Endothelial cell (in vitro differentiated cells): ENCODE data around the gene PCGF5. TPM values are rescaled to one million over a fixed set of nuclear protein-coding genes. Genes with fewer than 3 reads are reported as not detected.

Experiments
- DNase-seq: peaks from one replicate; pipeline ENCODE4 v3.0.0; 2021; ENCODE audit warnings: low spot score
- H3K27ac Mint-ChIP-seq: one replicate; pipeline ENCODE4 v1.8.0; 2021; ENCODE audit warnings: mixed read lengths, inconsistent platforms; ENCODE audit not compliant: unreplicated experiment
- H3K27me3 Mint-ChIP-seq: one replicate; pipeline ENCODE4 v1.8.0; 2021; ENCODE audit warnings: mild to moderate bottlenecking, moderate library complexity, mixed read lengths, inconsistent platforms; ENCODE audit not compliant: unreplicated experiment
- H3K36me3 Mint-ChIP-seq: one replicate; pipeline ENCODE4 v1.8.0; 2021; ENCODE audit warnings: mild to moderate bottlenecking, low read depth, mixed read lengths, inconsistent platforms; ENCODE audit not compliant: unreplicated experiment
- H3K4me1 Mint-ChIP-seq: one replicate; pipeline ENCODE4 v1.8.0; 2021; ENCODE audit warnings: mild to moderate bottlenecking, mixed read lengths, inconsistent platforms; ENCODE audit not compliant: unreplicated experiment
- H3K4me3 Mint-ChIP-seq: one replicate; pipeline ENCODE4 v1.8.0; 2021; ENCODE audit warnings: mild to moderate bottlenecking, mixed read lengths, inconsistent platforms; ENCODE audit not compliant: unreplicated experiment
- H3K9me3 Mint-ChIP-seq: one replicate; pipeline ENCODE4 v1.8.0; 2021; ENCODE audit warnings: mixed read lengths, inconsistent platforms; ENCODE audit not compliant: unreplicated experiment
- CTCF ChIP-seq: fragments of 200-600 bp; sonication (generic); IDR thresholded peaks from one replicate; pipeline ENCODE4 v1.5.0; 2021; ENCODE audit warnings: antibody characterized with exemption; ENCODE audit not compliant: unreplicated experiment
- total RNA-seq: library from RNA; stranded (reverse); fragmentation: NEBNext Ultra II Directional; extraction: Animal tissue kit (Norgen Biotek cat#: 25700); gene quantifications from one replicate; pipeline ENCODE4 v1.2.1, GENCODE V29; 2021; ENCODE audit not compliant: unreplicated experiment

Gene PCGF5
- total RNA-seq, 1 donor from 2014 or later, result 21.5 TPM

- H3K36me3 Mint-ChIP-seq, result no peaks in the 10 kb centered on the region
- DNase-seq, result no peak
- H3K27me3 Mint-ChIP-seq, result no peaks in the 10 kb centered on the region
- no peaks in the 10 kb centered on the region for H3K9me3 Mint-ChIP-seq
- no peak overlapping the region for H3K4me3 Mint-ChIP-seq
- H3K4me1 Mint-ChIP-seq, result peaks cover 16% of the 10 kb centered on the region
- TF ChIP-seq CTCF, result no peak
- H3K27ac Mint-ChIP-seq, result no peak overlapping the region
These were observed 11.8 kb upstream of the PCGF5 start for GRCh38 chr10:91208642-91209041.

GRCh38 chr10:91210014-91210413 lies 10.4 kb upstream of the PCGF5 start:
- DNase-seq, result no peak
- no peaks in the 10 kb centered on the region for H3K9me3 Mint-ChIP-seq
- H3K36me3 Mint-ChIP-seq, result no peaks in the 10 kb centered on the region
- TF ChIP-seq CTCF, result no peak
- no peaks in the 10 kb centered on the region for H3K27me3 Mint-ChIP-seq
- H3K4me1 Mint-ChIP-seq, result peaks cover 16% of the 10 kb centered on the region
- H3K4me3 Mint-ChIP-seq, result no peak overlapping the region
- H3K27ac Mint-ChIP-seq, result no peak overlapping the region

- no peak overlapping the region for H3K4me3 Mint-ChIP-seq
- H3K36me3 Mint-ChIP-seq, result no peaks in the 10 kb centered on the region
- H3K9me3 Mint-ChIP-seq, result no peaks in the 10 kb centered on the region
- no peaks in the 10 kb centered on the region for H3K27me3 Mint-ChIP-seq
- TF ChIP-seq CTCF, result no peak
- peaks cover 16% of the 10 kb centered on the region for H3K4me1 Mint-ChIP-seq
- DNase-seq, result no peak
- no peak overlapping the region for H3K27ac Mint-ChIP-seq
These were observed 10.0 kb upstream of the PCGF5 start for GRCh38 chr10:91210435-91210834.

GRCh38 chr10:91211675-91212074 lies 8.8 kb upstream of the PCGF5 start:
- Mint-ChIP-seq H3K9me3 (no peaks in the 10 kb centered on the region), H3K27ac (no peak overlapping the region), H3K27me3 (peaks cover 2% of the 10 kb centered on the region), H3K36me3 (no peaks in the 10 kb centered on the region), H3K4me3 (no peak overlapping the region), H3K4me1 (peaks cover 7% of the 10 kb centered on the region)
- DNase-seq, result no peak
- TF ChIP-seq CTCF, result no peak

GRCh38 chr10:91214911-91215310 lies 5.6 kb upstream of the PCGF5 start:
- TF ChIP-seq CTCF, result no peak
- no peaks in the 10 kb centered on the region for H3K36me3 Mint-ChIP-seq

More at GRCh38 chr10:91214911-91215310, 5.6 kb upstream of the PCGF5 start:
- H3K9me3 Mint-ChIP-seq, result no peaks in the 10 kb centered on the region
- H3K27me3 Mint-ChIP-seq, result peaks cover 5% of the 10 kb centered on the region
- no peak overlapping the region for H3K4me3 Mint-ChIP-seq
- no peaks in the 10 kb centered on the region for H3K4me1 Mint-ChIP-seq
- H3K27ac Mint-ChIP-seq, result no peak overlapping the region
- no peak for DNase-seq
